Panc1 (cell line): ENCODE measurements around the gene INTS6. TPM values are rescaled to one million over a fixed set of nuclear protein-coding genes. Genes with fewer than 3 reads are reported as not detected.

Experiments used
- ATAC-seq: fragments of 200-7000 bp; cut with Tn5 transposase; 2 replicates; pipeline ENCODE4 v1.9.1; 2020; ENCODE audit warnings: mild to moderate bottlenecking, moderate library complexity
- BruUV-seq: library from RNA; stranded (reverse); fragments of 400-500 nt; replicated peaks from 2 replicates; lab custom pipeline; 2021; lab: Mats Ljungman, UMichigan
- CTCF ChIA-PET: fragments of 300-600 bp; sonication (Branson Sonifier 250); formaldehyde crosslinking; loops from one replicate; lab custom pipeline; 2022; ENCODE audit warnings: antibody characterized with exemption; lab: Charles Lee
- POLR2A ChIA-PET: fragments of 300-600 bp; sonication (Branson Sonifier 250); formaldehyde crosslinking; loops from one replicate; lab custom pipeline; 2022; ENCODE audit warnings: antibody characterized with exemption; lab: Charles Lee
- DNase-seq: peaks from one replicate; pipeline ENCODE4 v3.0.0-alpha.2; 2010; ENCODE audit warnings: low read depth, low spot score
- H3K27ac ChIP-seq: 2 replicates; pipeline ENCODE4 v1.5.1; 2011; ENCODE audit warnings: mild to moderate bottlenecking, low read length, inconsistent platforms
- H3K27me3 ChIP-seq: fragments of 200-500 bp; sonication (Bioruptor generic); 2 replicates; pipeline ENCODE4 v1.6.0; 2014; ENCODE audit warnings: low read length, inconsistent platforms; ENCODE audit not compliant: control insufficient read depth, insufficient read depth
- H3K36me3 ChIP-seq: fragments of 200-500 bp; sonication (Bioruptor generic); 2 replicates; pipeline ENCODE4 v1.5.1; 2014; ENCODE audit warnings: inconsistent platforms, mild to moderate bottlenecking, low read length, moderate library complexity; ENCODE audit not compliant: control insufficient read depth, insufficient read depth
- H3K4me1 ChIP-seq: 2 replicates; pipeline ENCODE4 v1.5.1; 2011; ENCODE audit warnings: inconsistent platforms, mild to moderate bottlenecking, low read length, moderate library complexity; ENCODE audit not compliant: control insufficient read depth, insufficient read depth
- H3K4me3 ChIP-seq, 2 experiments: 2 replicates each; pipeline ENCODE4 v1.5.1; 2011 to 2012; ENCODE audit warnings: low read depth in 2 of 2, low read length in 2 of 2, mild to moderate bottlenecking in 2 of 2, inconsistent platforms in 1 of 2, moderate library complexity in 1 of 2
- H3K9me3 ChIP-seq: fragments of 200-500 bp; sonication (Bioruptor generic); 2 replicates; pipeline ENCODE4 v1.5.1; 2014; ENCODE audit warnings: low read depth, mild to moderate bottlenecking, inconsistent platforms, low read length, moderate library complexity; ENCODE audit not compliant: control insufficient read depth, insufficient read depth
- CTCF ChIP-seq: fragments of 450-650 bp; IDR thresholded peaks from 2 replicates; pipeline ENCODE4 v1.5.1; 2017; ENCODE audit warnings: mild to moderate bottlenecking
- POLR2AphosphoS5 ChIP-seq: IDR thresholded peaks from 2 replicates; pipeline ENCODE4 v1.6.1; 2012; ENCODE audit warnings: mild to moderate bottlenecking, low read depth, low read length, moderate library complexity
- SIN3A ChIP-seq: IDR thresholded peaks from 2 replicates; pipeline ENCODE4 v1.6.1; 2012; ENCODE audit warnings: low read depth, mild to moderate bottlenecking, low read length, moderate library complexity, borderline replicate concordance; ENCODE audit not compliant: insufficient read depth
- TCF7L2 ChIP-seq: IDR thresholded peaks from 2 replicates; pipeline ENCODE4 v1.6.1; 2011; ENCODE audit warnings: mild to moderate bottlenecking, low read depth, low read length, inconsistent platforms
- in situ Hi-C: cut with HindIII; loops from 2 replicates; pipeline ENCODE4 v1.10.0; 2016; ENCODE audit warnings: low sequenced_read_pairs, low pct_unique_long_range_greater_than_20kb
- intact Hi-C: fragments of 100-400 bp; cut with micrococcal nuclease; formaldehyde crosslinking; loops from one replicate; pipeline ENCODE4 v1.10.0; 2022; ENCODE audit not compliant: unreplicated experiment
- total RNA-seq: library from RNA; stranded (reverse); gene quantifications from one replicate; pipeline ENCODE4 v1.2.1, GENCODE V29; 2021; ENCODE audit not compliant: unreplicated experiment
- TF ChIP-seq, protein P1 (sequence below), 2 experiments: IDR thresholded peaks; 2 replicates each; pipeline ENCODE4 v1.6.1; 2011 to 2012; ENCODE audit warnings: low read depth in 2 of 2, control low read depth in 1 of 2, low read length in 1 of 2, mild to moderate bottlenecking in 1 of 2, moderate library complexity in 1 of 2; ENCODE audit not compliant: insufficient read depth in 1 of 2

Gene INTS6
- total RNA-seq, 1 experiment from 2014 or later, result 33.2 TPM

GRCh38 chr13:51475727-51476501 is 23.1 kb upstream of the INTS6 start:
- Histone ChIP-seq H3K4me1 (no peaks in the 10 kb centered on the region), H3K27ac (no peak overlapping the region), H3K27me3 (no peaks in the 10 kb centered on the region), H3K4me3 (no peak overlapping the region), H3K36me3 (no peaks in the 10 kb centered on the region), H3K9me3 (no peaks in the 10 kb centered on the region)
- BruUV-seq, result no TSS peak
- no peak for DNase-seq
- POLR2A ChIA-PET, result no interaction called here
- intact Hi-C loops, result no loop called here
- no peak for ATAC-seq
- no peak for TF ChIP-seq TCF7L2
- in situ Hi-C loops, result no loop called here
- CTCF ChIA-PET, result no interaction called here

DNA sequence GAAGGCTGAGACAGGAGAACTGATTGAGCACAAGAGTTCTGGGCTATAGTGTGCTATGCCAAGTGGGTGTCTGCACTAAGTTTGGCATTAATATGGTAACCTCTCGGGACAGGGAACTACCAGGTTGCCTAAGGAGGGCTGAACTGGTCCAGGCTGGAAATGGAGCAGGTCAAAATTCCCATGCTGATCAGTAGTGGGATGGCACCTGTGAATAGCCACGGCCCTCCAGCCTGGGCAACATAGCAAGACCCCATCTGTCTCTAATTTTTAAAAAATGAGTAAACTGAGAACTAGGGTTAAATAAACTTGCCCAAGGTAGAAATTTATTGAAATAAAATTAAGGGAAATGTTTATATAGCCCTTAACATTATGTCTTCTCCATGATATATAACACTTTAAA is 17.0 kb upstream of the INTS6 start:
- ATAC-seq (no peak), DNase-seq (no peak)
- no TSS peak for BruUV-seq
- TF ChIP-seq TCF7L2 (no peak), SIN3A (no peak), POLR2AphosphoS5 (no peak), CTCF (no peak)
- TF ChIP-seq, protein P1, sequence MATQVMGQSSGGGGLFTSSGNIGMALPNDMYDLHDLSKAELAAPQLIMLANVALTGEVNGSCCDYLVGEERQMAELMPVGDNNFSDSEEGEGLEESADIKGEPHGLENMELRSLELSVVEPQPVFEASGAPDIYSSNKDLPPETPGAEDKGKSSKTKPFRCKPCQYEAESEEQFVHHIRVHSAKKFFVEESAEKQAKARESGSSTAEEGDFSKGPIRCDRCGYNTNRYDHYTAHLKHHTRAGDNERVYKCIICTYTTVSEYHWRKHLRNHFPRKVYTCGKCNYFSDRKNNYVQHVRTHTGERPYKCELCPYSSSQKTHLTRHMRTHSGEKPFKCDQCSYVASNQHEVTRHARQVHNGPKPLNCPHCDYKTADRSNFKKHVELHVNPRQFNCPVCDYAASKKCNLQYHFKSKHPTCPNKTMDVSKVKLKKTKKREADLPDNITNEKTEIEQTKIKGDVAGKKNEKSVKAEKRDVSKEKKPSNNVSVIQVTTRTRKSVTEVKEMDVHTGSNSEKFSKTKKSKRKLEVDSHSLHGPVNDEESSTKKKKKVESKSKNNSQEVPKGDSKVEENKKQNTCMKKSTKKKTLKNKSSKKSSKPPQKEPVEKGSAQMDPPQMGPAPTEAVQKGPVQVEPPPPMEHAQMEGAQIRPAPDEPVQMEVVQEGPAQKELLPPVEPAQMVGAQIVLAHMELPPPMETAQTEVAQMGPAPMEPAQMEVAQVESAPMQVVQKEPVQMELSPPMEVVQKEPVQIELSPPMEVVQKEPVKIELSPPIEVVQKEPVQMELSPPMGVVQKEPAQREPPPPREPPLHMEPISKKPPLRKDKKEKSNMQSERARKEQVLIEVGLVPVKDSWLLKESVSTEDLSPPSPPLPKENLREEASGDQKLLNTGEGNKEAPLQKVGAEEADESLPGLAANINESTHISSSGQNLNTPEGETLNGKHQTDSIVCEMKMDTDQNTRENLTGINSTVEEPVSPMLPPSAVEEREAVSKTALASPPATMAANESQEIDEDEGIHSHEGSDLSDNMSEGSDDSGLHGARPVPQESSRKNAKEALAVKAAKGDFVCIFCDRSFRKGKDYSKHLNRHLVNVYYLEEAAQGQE (IDR thresholded peaks at IDR 0.05; ENCODE audit: insufficient read depth in 1 of 2, low read depth in 2 of 2, low read length in 1 of 2), result no peak
- intact Hi-C loops (no loop called here), in situ Hi-C loops (no loop called here)
- Histone ChIP-seq H3K4me3 (no peak overlapping the region), H3K36me3 (no peaks in the 10 kb centered on the region), H3K4me1 (no peaks in the 10 kb centered on the region), H3K9me3 (no peaks in the 10 kb centered on the region), H3K27ac (no peak overlapping the region), H3K27me3 (no peaks in the 10 kb centered on the region)
- ChIA-PET POLR2A (no interaction called here), CTCF (no interaction called here)

DNA sequence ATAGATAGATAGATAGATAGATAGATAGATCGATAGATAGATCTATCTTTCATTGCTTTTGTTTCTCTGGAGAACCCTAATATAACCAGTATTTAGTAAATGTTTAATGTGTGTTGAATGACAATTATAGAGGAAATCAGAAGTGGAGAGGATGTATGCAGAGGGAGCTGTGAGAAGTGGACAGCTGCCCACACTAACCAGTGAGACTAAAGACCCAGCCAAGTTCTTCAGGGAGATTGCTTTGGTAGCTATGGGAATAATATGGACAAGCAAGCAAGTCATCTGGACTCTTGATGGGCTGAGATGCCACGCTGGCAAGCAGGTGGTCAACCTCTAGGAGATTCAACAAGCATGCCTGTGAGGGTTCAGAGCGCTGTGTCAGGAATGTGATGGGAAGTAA is 14.9 kb upstream of the INTS6 start:
- BruUV-seq, result no TSS peak
- no peaks in the 10 kb centered on the region for H3K27me3 ChIP-seq
- no peak for ATAC-seq
- TF ChIP-seq POLR2AphosphoS5 (no peak), TCF7L2 (no peak), CTCF (no peak), SIN3A (no peak)
- TF ChIP-seq, protein P1 (IDR thresholded peaks at IDR 0.05; ENCODE audit: insufficient read depth in 1 of 2, low read depth in 2 of 2, low read length in 1 of 2), result no peak
- H3K36me3 ChIP-seq, result no peaks in the 10 kb centered on the region
- ChIA-PET CTCF (no interaction called here), POLR2A (no interaction called here)
- H3K27ac ChIP-seq, result no peak overlapping the region
- in situ Hi-C loops, result no loop called here
- H3K4me1 ChIP-seq, result no peaks in the 10 kb centered on the region
- H3K4me3 ChIP-seq, result no peak overlapping the region
- intact Hi-C loops, result no loop called here
- no peaks in the 10 kb centered on the region for H3K9me3 ChIP-seq
- DNase-seq, result no peak
